ENCODE data around the gene RBP7.

GRCh38 chr1:9984253-9984652 is 12.8 kb upstream of the RBP7 start:
- TF ChIP-seq CTCF (IDR thresholded peaks at IDR 0.05) (no peak), POLR2A (IDR thresholded peaks at IDR 0.05) (no peak)
